HG03175 (cell line): Measurements from ENCODE around the gene SAXO1.

Experiments used
- ATAC-seq: cut with Tn5 transposase; IDR thresholded peaks from one replicate; pipeline ENCODE4 v1.9.1; 2021; ENCODE audit warnings: mild to moderate bottlenecking, moderate library complexity; ENCODE audit not compliant: unreplicated experiment

SAXO1 gene

DNA sequence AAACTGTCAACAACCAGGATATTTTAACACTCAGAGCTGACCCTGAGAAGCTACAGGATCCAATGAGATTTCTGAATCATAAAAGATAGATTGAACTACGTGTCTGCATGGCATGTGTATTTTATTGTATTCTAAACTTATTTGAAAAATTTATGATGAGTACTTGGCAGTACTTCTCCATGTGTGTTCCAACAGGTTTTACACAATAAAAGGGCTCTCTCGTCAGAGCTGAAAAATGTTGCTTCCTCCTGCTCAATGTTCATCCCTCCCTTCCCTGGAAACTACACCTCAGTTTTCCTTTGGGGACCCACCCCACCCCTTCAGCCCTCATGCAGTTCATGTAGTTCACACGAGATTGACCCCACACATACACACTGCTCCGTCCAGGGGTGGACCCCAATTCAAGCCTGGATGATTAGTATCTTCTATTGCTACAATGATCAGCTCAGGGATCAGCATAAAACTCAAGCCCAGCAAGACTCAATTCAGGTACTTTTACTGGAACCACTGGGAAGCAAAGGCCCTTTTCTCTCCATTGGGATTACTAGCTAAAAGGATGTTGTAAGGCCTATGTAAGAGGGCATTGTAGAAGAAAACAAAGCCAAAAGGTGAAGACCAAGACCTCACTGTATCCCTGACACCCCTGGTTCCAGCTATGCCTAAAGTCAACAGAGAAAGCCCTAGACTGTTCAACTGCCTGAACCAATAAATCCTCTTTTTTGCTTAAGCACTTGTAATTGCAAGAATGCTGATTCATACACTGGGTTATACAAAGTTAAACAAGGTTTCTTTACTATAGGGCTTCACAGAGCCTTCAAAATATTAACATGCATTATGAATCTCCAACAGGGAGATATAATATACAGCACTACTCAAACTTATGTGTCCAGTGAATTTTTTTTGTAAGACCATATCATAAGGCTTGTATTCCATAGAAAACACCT is 112.6 kb downstream of the SAXO1 start:
- ATAC-seq, result no peak

- no peak for ATAC-seq
Measured at GRCh38 chr9:18911714-18912342, 121.2 kb downstream of the SAXO1 start.

DNA sequence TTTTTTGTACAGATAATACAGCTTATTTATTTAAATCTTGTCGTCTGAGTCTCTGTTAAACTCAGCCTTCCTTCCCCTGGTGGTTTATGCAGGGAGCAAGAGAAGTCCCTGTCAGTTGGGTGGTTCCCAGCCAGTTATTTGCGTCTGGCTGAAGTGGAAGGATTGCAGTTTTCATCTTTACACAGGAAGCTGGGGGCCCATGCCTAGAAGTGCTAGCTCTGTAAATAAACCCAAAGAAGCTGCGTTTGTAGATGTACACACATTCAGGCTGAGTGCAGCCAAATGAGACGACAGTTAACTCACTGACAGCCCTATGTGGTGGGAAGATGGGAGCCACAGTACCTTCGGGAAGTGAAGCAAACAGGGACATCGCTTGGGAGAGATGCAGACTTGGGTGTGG is 122.1 kb downstream of the SAXO1 start:
- ATAC-seq, result no peak

DNA sequence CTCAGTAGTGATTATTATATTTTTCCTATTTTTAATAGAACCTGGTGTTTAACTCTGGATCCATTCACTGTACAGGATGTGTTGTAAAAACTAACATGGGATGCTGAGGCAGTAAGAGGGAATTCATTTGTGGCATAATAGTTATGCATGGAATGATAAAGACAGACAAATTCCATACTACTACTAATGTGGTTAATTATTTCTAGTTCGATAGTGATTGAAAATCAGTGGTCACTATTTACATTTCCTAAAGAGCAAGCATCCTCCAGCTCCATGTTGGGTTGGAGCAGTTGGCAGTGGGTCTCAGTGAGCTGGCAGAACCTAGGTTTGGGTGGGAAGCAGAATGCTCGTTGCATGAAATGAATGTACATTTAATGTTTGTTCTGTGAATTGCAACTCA is 122.6 kb downstream of the SAXO1 start:
- ATAC-seq, result no peak

GRCh38 chr9:18909140-18910018 is 123.6 kb downstream of the SAXO1 start:
- no peak for ATAC-seq

DNA sequence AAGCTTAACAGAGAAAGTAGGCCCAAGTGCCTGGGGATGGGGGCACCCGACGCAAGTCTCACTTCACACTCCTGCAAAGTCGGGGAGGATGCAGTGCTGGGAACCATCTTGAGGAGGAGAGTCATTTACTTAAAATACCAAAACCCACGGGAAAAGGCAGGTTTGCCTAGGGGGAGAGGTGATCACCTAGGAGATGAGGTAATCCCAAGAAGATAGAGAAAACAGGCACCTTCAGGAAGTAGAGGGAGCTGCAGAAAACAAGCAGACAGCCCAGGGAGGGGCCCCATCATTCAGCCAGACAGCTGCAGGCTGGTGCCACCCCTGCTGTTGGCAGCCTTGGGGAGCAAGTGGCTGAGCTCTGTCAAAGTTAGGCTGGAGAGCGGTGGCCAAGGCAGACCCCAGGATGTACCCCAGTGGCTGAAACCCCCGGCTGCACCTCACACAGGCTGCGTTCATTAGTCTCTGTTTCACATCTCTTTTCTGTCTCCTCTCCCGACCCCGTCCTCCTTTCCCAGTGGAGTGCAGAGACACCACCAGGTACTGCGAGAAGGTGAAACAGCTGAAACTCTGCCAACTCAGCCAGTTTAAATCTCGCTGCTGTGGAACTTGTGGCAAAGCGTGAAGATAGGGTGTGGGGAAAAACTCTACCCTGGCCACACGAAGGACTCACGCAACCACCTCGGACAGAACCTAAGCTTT is 124.9 kb downstream of the SAXO1 start:
- ATAC-seq, result no peak

DNA sequence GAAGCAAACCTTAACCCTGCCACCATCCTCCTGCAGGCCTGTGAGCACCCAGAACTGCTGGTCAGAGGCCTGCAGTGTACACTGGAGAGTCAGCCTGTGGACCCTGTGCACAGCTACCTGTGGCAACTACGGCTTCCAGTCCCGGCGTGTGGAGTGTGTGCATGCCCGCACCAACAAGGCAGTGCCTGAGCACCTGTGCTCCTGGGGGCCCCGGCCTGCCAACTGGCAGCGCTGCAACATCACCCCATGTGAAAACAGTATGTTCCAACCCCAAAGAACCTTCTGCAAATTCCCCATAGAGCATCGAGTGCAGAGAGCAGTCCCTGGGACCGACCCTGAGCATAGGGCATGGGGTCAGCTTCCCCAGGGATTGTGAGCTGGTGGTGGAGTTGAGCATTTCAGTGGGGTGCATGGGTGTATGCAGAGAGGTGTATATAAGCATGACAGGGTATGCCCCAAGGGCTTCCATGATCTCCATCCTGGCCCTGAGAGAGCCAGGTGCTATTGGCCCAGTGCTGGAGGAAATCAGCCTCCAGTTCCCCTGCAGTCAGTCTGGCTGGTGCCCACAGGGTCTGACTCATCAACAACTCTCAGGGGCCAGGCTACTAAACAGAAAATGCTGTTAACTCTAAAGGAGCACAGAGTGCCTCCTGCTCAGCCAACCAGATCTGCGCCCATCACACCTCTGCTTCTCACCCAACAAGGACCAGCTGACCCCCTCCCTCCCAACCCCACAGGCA is 126.2 kb downstream of the SAXO1 start:
- no peak for ATAC-seq

DNA sequence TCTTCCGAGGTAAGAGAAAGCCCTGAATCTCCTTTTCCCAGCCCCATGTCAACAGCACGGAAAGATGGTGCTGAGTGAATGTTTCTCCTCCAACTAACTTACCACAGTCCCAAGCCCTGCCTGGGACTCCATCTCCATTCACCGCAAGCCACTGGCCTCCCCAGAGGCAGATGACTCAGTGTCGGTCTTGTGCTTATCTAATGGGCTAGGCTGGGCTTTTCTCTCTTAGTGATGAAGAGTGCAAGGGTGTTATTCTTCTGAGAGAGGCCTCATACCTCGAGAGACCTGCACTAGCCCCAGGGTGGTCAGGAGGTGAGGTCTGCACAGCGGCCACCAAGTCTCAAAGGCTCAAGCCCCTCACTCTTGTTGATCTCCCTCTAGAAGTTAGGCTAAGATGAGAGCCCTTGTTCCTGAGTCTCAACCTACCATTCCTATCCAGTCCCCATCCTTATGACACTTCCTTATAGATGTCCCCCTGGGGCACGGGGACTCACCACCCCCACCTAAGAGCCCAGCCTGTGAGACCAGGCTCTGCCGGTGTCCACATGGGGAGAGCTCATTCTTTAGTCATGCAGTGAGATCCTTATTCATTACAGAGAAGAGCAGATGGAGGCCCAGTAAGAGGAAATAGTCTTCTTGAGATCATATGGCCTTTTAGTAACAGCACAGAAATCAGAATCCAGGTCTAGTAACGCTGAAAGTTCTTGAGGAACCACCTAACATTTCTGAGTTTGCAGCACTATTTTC is 127.0 kb downstream of the SAXO1 start:
- no peak for ATAC-seq

- no peak for ATAC-seq
Measured at GRCh38 chr9:18905028-18905882, 127.8 kb downstream of the SAXO1 start.

- no peak for ATAC-seq
Measured at GRCh38 chr9:18903450-18903849, 129.6 kb downstream of the SAXO1 start.

DNA sequence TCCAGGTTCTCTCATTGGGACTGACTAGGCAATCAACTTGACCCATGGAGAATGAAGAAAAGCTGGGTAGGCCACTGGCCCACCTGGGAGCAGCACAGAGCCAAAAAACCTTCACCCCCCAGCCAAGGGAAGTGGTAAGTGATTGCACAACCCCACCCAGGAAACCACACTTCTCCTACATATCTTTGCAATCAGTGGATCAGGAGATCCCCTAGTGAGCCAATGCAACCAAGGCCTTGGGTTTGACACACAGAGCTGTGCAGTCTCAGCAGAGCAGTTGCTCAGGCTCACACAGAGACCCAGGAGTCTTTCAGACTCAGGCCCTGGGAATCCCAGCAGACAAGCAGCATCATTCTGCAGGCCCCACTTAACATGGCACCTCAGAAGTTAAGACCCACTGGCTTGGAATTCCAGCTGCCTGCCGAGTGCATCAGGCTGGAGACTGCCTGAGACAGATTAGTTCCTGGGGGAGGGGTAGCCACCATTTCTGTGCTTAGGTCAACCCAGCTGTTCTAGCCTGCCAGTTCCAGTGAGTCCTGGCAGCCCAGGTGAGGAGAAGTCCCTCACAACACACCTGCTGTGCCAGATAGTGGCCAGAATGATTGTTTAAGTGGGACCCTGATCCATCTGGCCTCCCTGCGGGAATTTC is 136.4 kb downstream of the SAXO1 start:
- ATAC-seq, result no peak

- ATAC-seq, result no peak
Measured at GRCh38 chr9:18896004-18896403, 137.0 kb downstream of the SAXO1 start.

DNA sequence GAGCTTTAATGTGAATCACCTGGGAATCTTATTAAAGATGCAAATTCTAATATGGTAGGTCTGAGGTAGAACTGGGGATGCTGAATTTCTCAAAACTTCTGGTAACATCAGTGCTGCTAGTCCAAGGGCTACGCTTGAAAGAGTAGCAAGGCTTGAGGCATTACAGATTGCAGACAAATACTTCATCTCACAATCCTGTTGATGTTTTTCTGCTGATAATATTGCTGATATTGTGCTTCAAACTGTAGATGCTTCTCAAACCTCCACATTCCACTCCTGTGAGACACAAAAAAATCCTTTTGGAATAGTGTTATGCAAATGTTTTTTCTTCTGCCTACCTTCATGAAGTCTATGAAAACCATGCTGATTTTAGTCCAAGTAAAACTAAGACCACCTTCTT is 139.5 kb downstream of the SAXO1 start:
- no peak for ATAC-seq

GRCh38 chr9:18893046-18893445 is 140.0 kb downstream of the SAXO1 start:
- ATAC-seq, result no peak

GRCh38 chr9:18891946-18892670 is 140.9 kb downstream of the SAXO1 start:
- no peak for ATAC-seq

DNA sequence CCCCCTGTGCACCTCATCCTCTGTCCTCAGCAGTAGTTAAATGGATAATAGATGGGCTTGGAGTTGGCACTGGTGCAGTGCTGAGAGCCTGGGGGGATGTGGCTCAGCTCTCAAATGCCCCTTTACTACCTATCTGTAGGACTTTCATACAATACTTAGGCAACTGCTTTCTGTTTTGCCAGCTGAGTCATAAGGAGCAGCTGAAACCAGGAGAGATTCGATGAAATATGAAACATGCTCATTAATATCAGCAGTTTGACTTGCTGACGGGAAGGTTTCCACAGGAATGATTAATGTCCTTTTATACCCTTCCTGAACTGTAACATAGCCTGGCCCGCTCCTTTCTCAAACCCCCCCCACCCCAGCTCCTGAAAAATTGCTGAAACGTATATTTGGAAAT is 142.6 kb downstream of the SAXO1 start:
- peak; percentile 66 for ATAC-seq

- ATAC-seq, result no peak
Measured at GRCh38 chr9:18889550-18889949, 143.5 kb downstream of the SAXO1 start.
